Activated naive CD4-positive, alpha-beta T cell treated with anti-CD3 and anti-CD28 coated beads, Interleukin-2, amount 10 ng/mL, durations not matched to agents 7 days and 5 days (primary cell): ENCODE measurements around the gene ISCU.
"Not testable (repeated sequence)": the region's sequence is repeated elsewhere in the genome, so short reads cannot be mapped to it uniquely, and the experiment has no call there.

Experiments used
- CTCF ChIA-PET: fragments of 350-600 bp; sonication (Branson Sonifier 250); formaldehyde crosslinking; loops from one replicate; lab custom pipeline; 2021; ENCODE audit warnings: antibody characterized with exemption; lab: Charles Lee
- DNase-seq: peaks from one replicate; pipeline ENCODE4 v3.0.0-alpha.2; 2020
- H3K27ac Mint-ChIP-seq: one replicate; pipeline ENCODE4 v1.8.0; 2021; ENCODE audit warnings: mild to moderate bottlenecking, moderate library complexity, mixed read lengths
- H3K27me3 Mint-ChIP-seq: one replicate; pipeline ENCODE4 v1.8.0; 2021; ENCODE audit warnings: mild to moderate bottlenecking, mixed read lengths
- H3K36me3 Mint-ChIP-seq: one replicate; pipeline ENCODE4 v1.8.0; 2021; ENCODE audit warnings: mixed read lengths
- H3K4me1 Mint-ChIP-seq: one replicate; pipeline ENCODE4 v1.8.0; 2021; ENCODE audit warnings: mixed read lengths
- H3K4me3 Mint-ChIP-seq: one replicate; pipeline ENCODE4 v1.8.0; 2021; ENCODE audit warnings: mild to moderate bottlenecking, moderate library complexity, mixed read lengths
- H3K9me3 Mint-ChIP-seq: one replicate; pipeline ENCODE4 v1.8.0; 2021; ENCODE audit warnings: mixed read lengths

The ISCU gene

GRCh38 chr12:108611884-108612415 is 49.6 kb downstream of the ISCU start:
- peaks cover 25% of the 10 kb centered on the region for H3K27me3 Mint-ChIP-seq
- H3K4me1 Mint-ChIP-seq: peaks cover 10% of the 10 kb centered on the region
- H3K36me3 Mint-ChIP-seq: peaks cover 24% of the 10 kb centered on the region
- CTCF ChIA-PET: interaction anchor here (0.7 to 2.2 kb wide), 4 partner anchors 8 to 193 kb away, joined by 3 to 7 read pairs (median 5); no protein-coding TSS in a partner anchor
- H3K4me3 Mint-ChIP-seq: no peak overlapping the region
- peak; percentile 64 for DNase-seq
- H3K9me3 Mint-ChIP-seq: peaks cover 13% of the 10 kb centered on the region
- no peak overlapping the region for H3K27ac Mint-ChIP-seq

GRCh38 chr12:108612788-108613282 is 50.4 kb downstream of the ISCU start:
- CTCF ChIA-PET: interaction anchor here (0.7 to 2.2 kb wide), 6 partner anchors 9 to 192 kb away, joined by 3 to 7 read pairs (median 3); no protein-coding TSS in a partner anchor
- no peak overlapping the region for H3K4me3 Mint-ChIP-seq
- H3K27me3 Mint-ChIP-seq: peaks cover 25% of the 10 kb centered on the region
- H3K4me1 Mint-ChIP-seq: peaks cover 18% of the 10 kb centered on the region
- no peak overlapping the region for H3K27ac Mint-ChIP-seq
- DNase-seq: no peak
- H3K9me3 Mint-ChIP-seq: peaks cover 15% of the 10 kb centered on the region
- peaks cover 31% of the 10 kb centered on the region for H3K36me3 Mint-ChIP-seq

DNA sequence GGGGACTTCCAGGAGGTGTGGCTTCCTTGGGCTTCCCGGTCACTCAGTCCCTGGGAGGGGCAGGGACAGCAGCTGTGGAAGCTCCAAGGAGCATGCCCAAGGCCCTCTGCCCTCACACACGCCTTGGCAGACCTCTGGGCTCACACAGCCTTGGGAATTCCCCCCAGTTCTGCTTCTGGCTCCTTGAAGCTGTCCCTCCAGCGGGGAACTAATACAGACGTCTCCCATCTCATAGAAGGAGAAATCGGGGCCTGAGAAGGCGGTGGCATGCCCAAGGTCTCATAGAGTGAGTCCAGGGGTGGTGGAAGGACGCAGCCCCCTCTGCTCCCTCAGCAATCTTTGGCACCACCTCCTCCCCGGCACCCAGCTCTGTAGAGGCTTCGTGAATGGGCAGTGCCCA is 51.2 kb downstream of the ISCU start:
- no peak for DNase-seq
- Mint-ChIP-seq H3K27me3 (peaks cover 23% of the 10 kb centered on the region), H3K36me3 (peaks cover 32% of the 10 kb centered on the region), H3K4me3 (no peak overlapping the region), H3K27ac (no peak overlapping the region), H3K4me1 (peaks cover 25% of the 10 kb centered on the region), H3K9me3 (peaks cover 15% of the 10 kb centered on the region)
- CTCF ChIA-PET: interaction anchor here (1.0 to 2.2 kb wide), 3 partner anchors 33 to 51 kb away, joined by 3 to 7 read pairs (median 7); no protein-coding TSS in a partner anchor

- CTCF ChIA-PET: interaction anchor here (1.0 to 9.2 kb wide), 3 partner anchors 36 to 50 kb away, joined by 3 to 268 read pairs (median 7); partner anchors contain the start of genes ISCU and SART3
- peaks cover 15% of the 10 kb centered on the region for H3K9me3 Mint-ChIP-seq
- no peak overlapping the region for H3K27ac Mint-ChIP-seq
- H3K27me3 Mint-ChIP-seq: peaks cover 21% of the 10 kb centered on the region
- H3K4me3 Mint-ChIP-seq: no peak overlapping the region
- peaks cover 30% of the 10 kb centered on the region for H3K4me1 Mint-ChIP-seq
- peaks cover 34% of the 10 kb centered on the region for H3K36me3 Mint-ChIP-seq
- no peak for DNase-seq
Observed at GRCh38 chr12:108614041-108614440, 51.6 kb downstream of the ISCU start.

DNA sequence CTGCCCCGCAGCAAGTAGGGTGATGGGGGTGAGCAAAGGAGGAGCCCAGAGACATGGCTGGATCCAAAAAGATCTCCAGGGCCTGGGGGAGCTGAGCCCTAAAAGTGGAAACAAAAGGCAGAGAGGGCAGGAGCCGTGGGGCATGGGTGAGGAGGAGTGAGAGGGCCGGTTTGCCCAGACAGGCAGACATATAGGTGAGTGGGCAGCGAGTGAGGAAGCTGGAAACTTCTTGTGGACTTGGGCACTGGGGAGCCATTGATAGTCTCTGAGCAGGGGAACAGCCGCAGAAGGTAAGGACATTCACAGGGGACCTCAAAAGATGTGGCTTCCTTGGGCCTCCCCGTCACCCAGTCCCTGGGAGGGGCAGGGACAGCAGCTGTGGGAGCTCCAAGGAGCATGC is 52.2 kb downstream of the ISCU start:
- Mint-ChIP-seq H3K36me3 (peaks cover 40% of the 10 kb centered on the region), H3K4me3 (no peak overlapping the region), H3K27me3 (peaks cover 16% of the 10 kb centered on the region), H3K4me1 (peaks cover 36% of the 10 kb centered on the region), H3K27ac (peak overlapping the region; percentile 3), H3K9me3 (peaks cover 15% of the 10 kb centered on the region)
- no peak for DNase-seq
- CTCF ChIA-PET: interaction anchor here (8.7 to 9.2 kb wide), 2 partner anchors 17 to 48 kb away, joined by 160 to 268 read pairs; partner anchors contain the start of genes ISCU, SART3 and SELPLG

- CTCF ChIA-PET: interaction anchor here (1.1 to 9.2 kb wide), 4 partner anchors 16 to 50 kb away, joined by 4 to 268 read pairs (median 92); partner anchors contain the start of genes ISCU, SART3 and SELPLG
- Mint-ChIP-seq H3K27me3 (peaks cover 4% of the 10 kb centered on the region), H3K4me1 (peaks cover 46% of the 10 kb centered on the region), H3K27ac (no peak overlapping the region), H3K36me3 (peaks cover 52% of the 10 kb centered on the region), H3K9me3 (peaks cover 15% of the 10 kb centered on the region), H3K4me3 (no peak overlapping the region)
- DNase-seq: no peak
Observed at GRCh38 chr12:108615918-108616317, 53.5 kb downstream of the ISCU start.

GRCh38 chr12:108616359-108616758 is 54.0 kb downstream of the ISCU start:
- no peak for DNase-seq
- H3K27ac Mint-ChIP-seq: no peak overlapping the region
- CTCF ChIA-PET: interaction anchor here (1.1 to 9.2 kb wide), 7 partner anchors 15 to 186 kb away, joined by 4 to 268 read pairs (median 22); partner anchors contain the start of genes ISCU, SART3 and SELPLG
- H3K4me3 Mint-ChIP-seq: no peak overlapping the region
- H3K9me3 Mint-ChIP-seq: peaks cover 15% of the 10 kb centered on the region
- H3K36me3 Mint-ChIP-seq: peaks cover 55% of the 10 kb centered on the region
- no peaks in the 10 kb centered on the region for H3K27me3 Mint-ChIP-seq
- peaks cover 49% of the 10 kb centered on the region for H3K4me1 Mint-ChIP-seq

DNA sequence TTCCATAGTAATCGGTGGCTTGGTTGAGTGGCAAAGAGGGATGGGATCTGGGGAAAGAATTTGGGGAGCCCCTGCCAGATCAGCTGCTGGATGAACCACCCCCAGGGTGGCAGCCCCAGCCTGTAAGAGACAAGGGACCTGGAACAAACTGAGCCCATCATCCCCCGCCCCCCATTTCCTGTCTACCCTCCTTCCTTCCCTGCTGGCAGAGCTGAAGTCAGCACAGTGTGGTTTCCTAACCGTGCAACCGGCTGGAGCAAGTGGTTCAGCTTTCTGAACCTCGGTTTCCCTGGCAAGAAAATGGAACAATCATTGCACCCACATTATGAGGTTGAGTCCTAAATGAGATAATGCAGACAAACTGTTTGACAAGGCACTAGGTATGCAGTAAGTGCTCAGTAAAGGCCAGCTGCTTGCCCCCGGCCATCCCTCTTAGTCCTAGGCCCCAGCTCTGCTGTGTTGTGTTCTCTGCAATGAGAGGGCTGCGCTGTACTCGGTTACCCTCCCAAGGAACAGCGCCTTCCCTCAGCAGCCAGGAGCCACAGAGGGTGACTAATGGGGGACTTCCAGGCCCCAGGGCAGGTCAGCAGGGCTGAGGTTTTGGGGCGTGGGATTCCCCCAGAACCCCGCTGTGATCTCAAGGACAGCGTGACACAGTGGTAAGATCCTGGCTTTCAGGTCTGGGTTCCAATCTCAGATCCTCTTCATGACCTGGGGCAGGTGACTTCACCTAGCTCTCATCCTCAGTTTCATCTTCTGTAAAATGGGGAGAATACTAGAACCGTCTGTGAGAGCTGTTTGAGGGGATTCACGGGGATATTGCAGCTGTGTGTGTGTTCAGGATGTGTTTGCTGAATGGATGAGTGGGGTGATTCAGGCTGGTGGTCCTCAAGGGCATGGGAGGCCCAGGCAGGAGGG is 54.8 kb downstream of the ISCU start:
- no peak overlapping the region for H3K4me3 Mint-ChIP-seq
- peaks cover 15% of the 10 kb centered on the region for H3K9me3 Mint-ChIP-seq
- CTCF ChIA-PET: interaction anchor here (0.6 to 9.2 kb wide), 27 partner anchors 8 to 333 kb away, joined by 3 to 268 read pairs (median 4); partner anchors contain the start of genes ISCU, SART3, SELPLG and TMEM119
- H3K4me1 Mint-ChIP-seq: peaks cover 55% of the 10 kb centered on the region
- DNase-seq: peak; percentile 62
- H3K27ac Mint-ChIP-seq: peak overlapping the region; percentile 76
- peaks cover 61% of the 10 kb centered on the region for H3K36me3 Mint-ChIP-seq
- H3K27me3 Mint-ChIP-seq: no peaks in the 10 kb centered on the region

DNA sequence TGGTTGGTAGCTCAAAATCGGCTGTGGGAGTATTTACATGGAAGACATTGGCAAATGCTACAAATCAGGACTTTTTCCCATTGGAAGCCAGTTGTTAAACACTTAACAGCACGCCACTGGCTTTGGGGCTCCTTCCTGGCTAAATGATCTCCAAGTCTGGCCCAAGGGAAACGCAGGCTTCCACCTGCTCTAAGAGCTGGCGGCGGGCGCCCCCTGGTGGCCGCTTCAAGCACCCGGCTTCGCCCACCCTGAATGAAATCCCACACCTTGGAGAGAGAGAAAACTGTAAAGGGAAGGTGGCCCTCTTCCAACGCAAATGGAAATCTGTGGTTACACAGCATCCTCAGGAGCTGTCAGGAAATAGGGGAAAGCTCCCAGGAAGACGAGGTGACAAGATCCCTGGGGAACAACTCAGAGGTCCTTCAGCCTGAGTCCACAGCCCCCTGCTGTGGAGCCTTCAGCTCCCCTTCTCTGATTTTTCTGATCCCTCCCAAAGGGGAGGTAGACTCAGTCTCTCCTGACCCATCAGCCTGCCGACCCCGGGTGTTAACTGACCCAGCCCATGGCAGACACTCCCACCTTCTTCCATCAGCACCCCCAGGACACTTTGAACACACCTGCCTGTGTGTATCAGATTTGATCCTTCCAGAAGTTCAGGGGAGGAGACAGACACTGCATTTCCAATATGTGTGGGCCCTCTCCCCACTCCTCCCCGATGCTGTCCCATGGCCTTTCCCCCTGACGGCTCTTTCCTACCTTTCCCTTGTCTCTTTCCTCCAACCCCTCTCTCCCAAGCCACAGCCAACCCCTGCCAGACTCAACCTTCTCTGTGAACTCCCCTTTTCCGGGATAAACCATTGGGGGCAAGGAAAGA is 55.9 kb downstream of the ISCU start:
- Mint-ChIP-seq H3K27ac (peak overlapping the region; percentile 83), H3K27me3 (no peaks in the 10 kb centered on the region), H3K4me1 (peaks cover 66% of the 10 kb centered on the region), H3K9me3 (peaks cover 15% of the 10 kb centered on the region), H3K36me3 (peaks cover 71% of the 10 kb centered on the region), H3K4me3 (no peak overlapping the region)
- peak; percentile 78 for DNase-seq
- CTCF ChIA-PET: interaction anchor here (0.6 to 9.2 kb wide), 28 partner anchors 9 to 396 kb away, joined by 3 to 268 read pairs (median 4); partner anchors contain the start of genes ISCU, SART3, SELPLG and TMEM119

- peaks cover 72% of the 10 kb centered on the region for H3K4me1 Mint-ChIP-seq
- CTCF ChIA-PET: interaction anchor here (0.7 to 9.2 kb wide), 12 partner anchors 13 to 395 kb away, joined by 3 to 268 read pairs (median 16); partner anchors contain the start of genes ISCU, SART3 and SELPLG
- H3K27ac Mint-ChIP-seq: peak overlapping the region; percentile 19
- H3K27me3 Mint-ChIP-seq, DNase-seq, H3K4me3 Mint-ChIP-seq: not testable (repeated sequence)
- H3K9me3 Mint-ChIP-seq: peaks cover 15% of the 10 kb centered on the region
- peaks cover 77% of the 10 kb centered on the region for H3K36me3 Mint-ChIP-seq
Observed at GRCh38 chr12:108618953-108619274, 56.5 kb downstream of the ISCU start.
